Measurements from ENCODE around the gene MTG1. TPM values are rescaled to one million over a fixed set of nuclear protein-coding genes. Genes with fewer than 3 reads are reported as not detected.

MTG1 gene
- total RNA-seq, 2 donors from 2014 or later, result 9.9 to 15.1 TPM

DNA sequence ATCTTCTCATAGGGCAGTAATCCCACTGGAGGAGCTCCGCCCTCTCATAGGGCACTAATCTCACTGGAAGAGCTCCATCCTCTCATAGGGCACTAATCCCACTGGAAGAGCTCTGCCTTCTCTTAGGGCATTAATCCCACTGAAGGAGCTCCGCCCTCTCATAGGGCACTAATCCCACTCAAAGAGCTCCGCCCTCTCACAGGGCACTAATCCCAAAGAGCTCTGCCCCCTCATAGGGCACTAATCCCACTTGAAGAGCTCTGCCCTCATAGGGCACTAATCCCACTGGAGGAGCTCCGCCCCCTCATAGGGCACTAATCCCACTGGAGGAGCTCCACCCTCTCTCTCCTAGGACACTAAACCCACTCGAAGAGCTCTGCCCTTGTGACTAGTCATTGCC lies 32.7 kb upstream of the MTG1 start:
- H3K4me3 ChIP-seq, result no peak overlapping the region
- peaks cover 33% of the 10 kb centered on the region for H3K36me3 ChIP-seq
- peaks cover 0 to 16% of the 10 kb centered on the region in 2 donors for H3K4me1 ChIP-seq
- no peak overlapping the region for H3K27ac ChIP-seq
- no peak for DNase-seq (ENCODE audit: low spot score)
- no peak for TF ChIP-seq CTCF (IDR thresholded peaks at IDR 0.05)
- no peaks in the 10 kb centered on the region for H3K27me3 ChIP-seq
- no peaks in the 10 kb centered on the region for H3K9me3 ChIP-seq

DNA sequence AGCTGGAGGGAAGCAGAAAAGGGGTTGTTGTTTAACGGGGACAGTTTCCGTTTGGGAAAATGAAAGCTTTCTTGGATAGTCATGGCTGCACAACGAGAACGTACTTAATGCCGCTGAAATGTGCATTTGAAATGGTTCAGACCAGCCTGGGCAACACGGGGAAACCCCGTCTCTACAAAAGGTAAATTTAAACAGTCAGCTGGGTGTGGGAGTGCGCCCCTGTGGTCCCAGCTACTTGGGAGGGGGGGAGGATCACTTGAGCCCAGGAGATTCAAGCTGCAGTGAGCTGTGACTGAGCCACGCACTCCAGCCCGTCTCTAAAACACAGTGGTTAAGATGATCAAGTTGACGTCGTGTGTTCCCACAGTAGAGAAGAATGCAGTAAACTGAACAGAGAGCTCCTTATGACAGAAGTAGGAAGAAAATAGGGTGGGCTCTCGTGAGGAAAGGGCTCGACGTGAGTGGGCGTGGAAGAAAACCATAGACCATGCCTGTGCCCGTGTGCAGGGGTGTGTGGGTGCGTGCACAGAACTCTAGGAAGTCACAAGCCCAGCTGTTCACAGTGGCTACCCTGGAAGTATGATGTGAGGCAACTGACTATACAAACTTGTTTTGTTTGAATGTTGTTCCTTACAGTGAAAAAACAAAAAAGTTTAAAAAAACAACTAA lies 32.0 kb upstream of the MTG1 start:
- no peak for DNase-seq (ENCODE audit: low spot score)
- TF ChIP-seq CTCF (IDR thresholded peaks at IDR 0.05), result no peak

GRCh38 chr10:133362846-133363245 lies 31.1 kb upstream of the MTG1 start:
- no peak for DNase-seq (ENCODE audit: low spot score)
- H3K4me3 ChIP-seq, result no peak overlapping the region
- no peak for TF ChIP-seq CTCF (IDR thresholded peaks at IDR 0.05)
- no peak overlapping the region for H3K27ac ChIP-seq
- H3K4me1 ChIP-seq, result no peaks in the 10 kb centered on the region
- no peaks in the 10 kb centered on the region for H3K9me3 ChIP-seq
- no peaks in the 10 kb centered on the region for H3K27me3 ChIP-seq
- peaks cover 42% of the 10 kb centered on the region for H3K36me3 ChIP-seq

More for the DNA sequence above, 32.0 kb upstream of the MTG1 start:
- Histone ChIP-seq H3K4me1 (peaks cover 0 to 9% of the 10 kb centered on the region in 2 donors), H3K36me3 (peaks cover 40% of the 10 kb centered on the region), H3K27me3 (no peaks in the 10 kb centered on the region), H3K27ac (no peak overlapping the region), H3K9me3 (no peaks in the 10 kb centered on the region), H3K4me3 (no peak overlapping the region)

DNA sequence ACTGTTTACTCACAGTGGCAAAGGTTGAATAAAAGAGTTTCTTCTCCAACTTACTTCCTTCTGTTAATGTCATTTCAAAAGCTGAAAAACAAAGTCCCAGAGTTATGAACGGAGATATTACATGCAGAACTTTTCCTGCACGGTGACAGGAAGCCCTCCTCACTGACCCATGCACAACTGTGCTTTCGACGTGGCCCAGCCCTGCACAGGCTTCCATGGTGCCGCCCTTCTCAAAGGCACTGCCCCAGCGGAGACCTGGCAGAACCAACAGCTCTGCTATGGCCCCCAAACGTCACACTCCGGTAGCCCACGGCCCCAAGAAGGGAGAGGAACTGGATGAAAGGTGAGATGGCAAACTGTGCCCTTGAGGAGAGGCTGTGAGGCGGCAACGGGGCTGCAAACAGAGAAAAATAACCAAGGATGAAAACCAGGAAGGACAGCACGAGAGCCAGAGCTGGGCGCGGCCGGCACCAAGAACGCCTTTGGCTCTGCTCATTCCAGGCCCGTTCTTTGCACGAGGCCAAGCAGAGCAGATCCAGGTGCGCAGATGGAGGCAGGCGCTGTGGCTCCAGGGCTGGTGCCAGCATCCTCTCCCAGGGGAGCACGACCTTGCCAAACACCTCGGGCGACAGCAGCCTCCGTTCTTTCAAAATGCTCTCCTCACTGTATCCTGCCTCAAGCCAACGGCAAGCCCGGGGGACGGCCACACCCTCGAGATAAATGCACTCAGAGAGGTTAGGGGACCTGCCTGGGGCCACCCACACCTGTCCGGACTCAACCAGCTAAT lies 29.1 kb upstream of the MTG1 start:
- no peak for DNase-seq (ENCODE audit: low spot score)
- no peaks in the 10 kb centered on the region for H3K9me3 ChIP-seq
- H3K27ac ChIP-seq, result no peak overlapping the region
- H3K27me3 ChIP-seq, result no peaks in the 10 kb centered on the region
- no peaks in the 10 kb centered on the region for H3K4me1 ChIP-seq
- H3K36me3 ChIP-seq, result peaks cover 60% of the 10 kb centered on the region
- no peak for TF ChIP-seq CTCF (IDR thresholded peaks at IDR 0.05)
- H3K4me3 ChIP-seq, result no peak overlapping the region

- no peak for DNase-seq (ENCODE audit: low spot score)
- Histone ChIP-seq H3K27ac (no peak overlapping the region), H3K4me3 (no peak overlapping the region), H3K9me3 (no peaks in the 10 kb centered on the region), H3K27me3 (no peaks in the 10 kb centered on the region), H3K36me3 (peaks cover 68% of the 10 kb centered on the region), H3K4me1 (no peaks in the 10 kb centered on the region)
- TF ChIP-seq CTCF (IDR thresholded peaks at IDR 0.05), result no peak
These were observed 28.4 kb upstream of the MTG1 start for GRCh38 chr10:133365461-133366129.
